Measurements from ENCODE around the gene INPP4B.

The INPP4B gene

GRCh38 chr4:142556570-142557238 is 289.4 kb downstream of the INPP4B start:
- FAIRE-seq (no peak), DNase-seq (ENCODE audit: insufficient read length, low spot score) (no peak)
- no peak for TF ChIP-seq POLR2A (IDR thresholded peaks at IDR 0.05; ENCODE audit: low read depth, low read length)

GRCh38 chr4:142556048-142556447 is 290.1 kb downstream of the INPP4B start:
- no peak for TF ChIP-seq POLR2A (IDR thresholded peaks at IDR 0.05; ENCODE audit: low read depth, low read length)
- DNase-seq (ENCODE audit: insufficient read length, low spot score) (no peak), FAIRE-seq (no peak)

- no peak for TF ChIP-seq POLR2A (IDR thresholded peaks at IDR 0.05; ENCODE audit: low read depth, low read length)
- FAIRE-seq, result no peak
- no peak for DNase-seq (ENCODE audit: insufficient read length, low spot score)
Measured at GRCh38 chr4:142554412-142554811, 291.7 kb downstream of the INPP4B start.

GRCh38 chr4:142551517-142552305 is 294.4 kb downstream of the INPP4B start:
- DNase-seq (ENCODE audit: insufficient read length, low spot score) (no peak), FAIRE-seq (no peak)
- TF ChIP-seq POLR2A (IDR thresholded peaks at IDR 0.05; ENCODE audit: low read depth, low read length), result no peak

- FAIRE-seq, result no peak
- DNase-seq (ENCODE audit: insufficient read length, low spot score), result no peak
- TF ChIP-seq POLR2A (IDR thresholded peaks at IDR 0.05; ENCODE audit: low read depth, low read length), result no peak
Measured at GRCh38 chr4:142550965-142551364, 295.1 kb downstream of the INPP4B start.

- DNase-seq (ENCODE audit: insufficient read length, low spot score) (peak; percentile 16), FAIRE-seq (peak; percentile 97)
- TF ChIP-seq POLR2A (IDR thresholded peaks at IDR 0.05; ENCODE audit: low read depth, low read length), result no peak
Measured at GRCh38 chr4:142549726-142550463, 296.2 kb downstream of the INPP4B start.

GRCh38 chr4:142549248-142549647 is 296.9 kb downstream of the INPP4B start:
- no peak for TF ChIP-seq POLR2A (IDR thresholded peaks at IDR 0.05; ENCODE audit: low read depth, low read length)
- DNase-seq (ENCODE audit: insufficient read length, low spot score), result no peak
- FAIRE-seq, result no peak

- no peak for TF ChIP-seq POLR2A (IDR thresholded peaks at IDR 0.05; ENCODE audit: low read depth, low read length)
- FAIRE-seq, result no peak
Measured at GRCh38 chr4:142548491-142548890, 297.6 kb downstream of the INPP4B start.

GRCh38 chr4:142547974-142548373 is 298.1 kb downstream of the INPP4B start:
- no peak for FAIRE-seq
- DNase-seq (ENCODE audit: insufficient read length, low spot score), result no peak
- no peak for TF ChIP-seq POLR2A (IDR thresholded peaks at IDR 0.05; ENCODE audit: low read depth, low read length)

More at GRCh38 chr4:142548491-142548890, 297.6 kb downstream of the INPP4B start:
- no peak for DNase-seq (ENCODE audit: insufficient read length, low spot score)

GRCh38 chr4:142544594-142544993 is 301.5 kb downstream of the INPP4B start:
- DNase-seq (ENCODE audit: insufficient read length, low spot score) (no peak), FAIRE-seq (no peak)
- TF ChIP-seq POLR2A (IDR thresholded peaks at IDR 0.05; ENCODE audit: low read depth, low read length), result no peak

- FAIRE-seq, result no peak
- TF ChIP-seq POLR2A (IDR thresholded peaks at IDR 0.05; ENCODE audit: low read depth, low read length), result no peak
- DNase-seq (ENCODE audit: insufficient read length, low spot score), result no peak
Measured at GRCh38 chr4:142544039-142544438, 302.1 kb downstream of the INPP4B start.

- no peak for FAIRE-seq
- DNase-seq (ENCODE audit: insufficient read length, low spot score), result no peak
- no peak for TF ChIP-seq POLR2A (IDR thresholded peaks at IDR 0.05; ENCODE audit: low read depth, low read length)
Measured at GRCh38 chr4:142540483-142540804, 305.7 kb downstream of the INPP4B start.

GRCh38 chr4:142539796-142540482 is 306.2 kb downstream of the INPP4B start:
- FAIRE-seq, result no peak
- DNase-seq (ENCODE audit: insufficient read length, low spot score), result no peak
- TF ChIP-seq POLR2A (IDR thresholded peaks at IDR 0.05; ENCODE audit: low read depth, low read length), result no peak

GRCh38 chr4:142535009-142535408 is 311.1 kb downstream of the INPP4B start:
- DNase-seq (ENCODE audit: insufficient read length, low spot score), result no peak
- FAIRE-seq, result peak; percentile 48
- TF ChIP-seq POLR2A (IDR thresholded peaks at IDR 0.05; ENCODE audit: low read depth, low read length), result no peak

All from H54 (cell line).